Vagina (tissue), 2 donors: ENCODE measurements around the gene NMRAL1.

Experiments
- POLR2A ChIP-seq, 2 donors: fragments of 450-650 bp; IDR thresholded peaks; one replicate each; pipeline ENCODE4 v1.6.1; 2017; ENCODE audit warnings: antibody characterized with exemption in 2 of 2, mild to moderate bottlenecking in 2 of 2, moderate library complexity in 2 of 2
- TF ChIP-seq, protein P1 (sequence below), 3 experiments: fragments of 450-650 bp in 2 of 3; fragments of 200-600 bp in 1 of 3; sonication (generic) in 1 of 3; IDR thresholded peaks; one replicate each; pipeline ENCODE4 v1.5.1; 2017 to 2019; ENCODE audit warnings: antibody characterized with exemption in 3 of 3, mild to moderate bottlenecking in 2 of 3, moderate library complexity in 2 of 3

- TF ChIP-seq, protein P1, sequence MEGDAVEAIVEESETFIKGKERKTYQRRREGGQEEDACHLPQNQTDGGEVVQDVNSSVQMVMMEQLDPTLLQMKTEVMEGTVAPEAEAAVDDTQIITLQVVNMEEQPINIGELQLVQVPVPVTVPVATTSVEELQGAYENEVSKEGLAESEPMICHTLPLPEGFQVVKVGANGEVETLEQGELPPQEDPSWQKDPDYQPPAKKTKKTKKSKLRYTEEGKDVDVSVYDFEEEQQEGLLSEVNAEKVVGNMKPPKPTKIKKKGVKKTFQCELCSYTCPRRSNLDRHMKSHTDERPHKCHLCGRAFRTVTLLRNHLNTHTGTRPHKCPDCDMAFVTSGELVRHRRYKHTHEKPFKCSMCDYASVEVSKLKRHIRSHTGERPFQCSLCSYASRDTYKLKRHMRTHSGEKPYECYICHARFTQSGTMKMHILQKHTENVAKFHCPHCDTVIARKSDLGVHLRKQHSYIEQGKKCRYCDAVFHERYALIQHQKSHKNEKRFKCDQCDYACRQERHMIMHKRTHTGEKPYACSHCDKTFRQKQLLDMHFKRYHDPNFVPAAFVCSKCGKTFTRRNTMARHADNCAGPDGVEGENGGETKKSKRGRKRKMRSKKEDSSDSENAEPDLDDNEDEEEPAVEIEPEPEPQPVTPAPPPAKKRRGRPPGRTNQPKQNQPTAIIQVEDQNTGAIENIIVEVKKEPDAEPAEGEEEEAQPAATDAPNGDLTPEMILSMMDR (IDR thresholded peaks at IDR 0.05) = no peak
- no peak for TF ChIP-seq POLR2A (IDR thresholded peaks at IDR 0.05)
Measured at GRCh38 chr16:4510747-4511426, 36.5 kb upstream of the NMRAL1 start.
